ENCODE results near the gene TP53AIP1.

DNA sequence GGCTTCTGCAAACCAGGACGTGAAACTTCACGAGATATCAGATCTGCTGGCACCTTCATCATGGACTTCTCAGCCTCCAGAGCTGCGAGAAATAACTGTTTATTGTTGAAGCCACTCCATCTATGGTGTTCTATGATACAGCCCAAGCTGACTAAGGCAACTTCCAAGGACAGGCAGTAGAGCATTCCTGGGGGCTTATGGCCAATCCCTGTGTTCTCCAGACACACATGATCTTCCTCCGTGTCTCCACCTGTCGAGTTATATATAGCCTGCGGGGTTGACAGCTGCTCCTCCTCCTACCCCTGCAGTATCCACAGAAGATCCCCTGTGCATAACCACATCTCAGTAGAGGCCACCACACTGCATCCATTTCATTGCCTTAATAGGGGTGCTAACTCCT is 11.0 kb downstream of the TP53AIP1 start:
- TF ChIP-seq, protein P1, sequence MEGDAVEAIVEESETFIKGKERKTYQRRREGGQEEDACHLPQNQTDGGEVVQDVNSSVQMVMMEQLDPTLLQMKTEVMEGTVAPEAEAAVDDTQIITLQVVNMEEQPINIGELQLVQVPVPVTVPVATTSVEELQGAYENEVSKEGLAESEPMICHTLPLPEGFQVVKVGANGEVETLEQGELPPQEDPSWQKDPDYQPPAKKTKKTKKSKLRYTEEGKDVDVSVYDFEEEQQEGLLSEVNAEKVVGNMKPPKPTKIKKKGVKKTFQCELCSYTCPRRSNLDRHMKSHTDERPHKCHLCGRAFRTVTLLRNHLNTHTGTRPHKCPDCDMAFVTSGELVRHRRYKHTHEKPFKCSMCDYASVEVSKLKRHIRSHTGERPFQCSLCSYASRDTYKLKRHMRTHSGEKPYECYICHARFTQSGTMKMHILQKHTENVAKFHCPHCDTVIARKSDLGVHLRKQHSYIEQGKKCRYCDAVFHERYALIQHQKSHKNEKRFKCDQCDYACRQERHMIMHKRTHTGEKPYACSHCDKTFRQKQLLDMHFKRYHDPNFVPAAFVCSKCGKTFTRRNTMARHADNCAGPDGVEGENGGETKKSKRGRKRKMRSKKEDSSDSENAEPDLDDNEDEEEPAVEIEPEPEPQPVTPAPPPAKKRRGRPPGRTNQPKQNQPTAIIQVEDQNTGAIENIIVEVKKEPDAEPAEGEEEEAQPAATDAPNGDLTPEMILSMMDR (IDR thresholded peaks at IDR 0.05; ENCODE audit: poor library complexity) = no peak
- TF ChIP-seq EZH2phosphoT487 (IDR thresholded peaks at IDR 0.05; ENCODE audit: low read depth, severe bottlenecking, unreplicated experiment) (no peak), EZH2 (IDR thresholded peaks at IDR 0.05; ENCODE audit: borderline replicate concordance) (no peak)

All from hepatocyte (in vitro differentiated cells).